ENCODE measurements around the gene FAM53C. TPM values are rescaled to one million over a fixed set of nuclear protein-coding genes. Genes with fewer than 3 reads are reported as not detected.

Gene FAM53C
- total RNA-seq, 1 experiment from 2014 or later, result 36.4 TPM

DNA sequence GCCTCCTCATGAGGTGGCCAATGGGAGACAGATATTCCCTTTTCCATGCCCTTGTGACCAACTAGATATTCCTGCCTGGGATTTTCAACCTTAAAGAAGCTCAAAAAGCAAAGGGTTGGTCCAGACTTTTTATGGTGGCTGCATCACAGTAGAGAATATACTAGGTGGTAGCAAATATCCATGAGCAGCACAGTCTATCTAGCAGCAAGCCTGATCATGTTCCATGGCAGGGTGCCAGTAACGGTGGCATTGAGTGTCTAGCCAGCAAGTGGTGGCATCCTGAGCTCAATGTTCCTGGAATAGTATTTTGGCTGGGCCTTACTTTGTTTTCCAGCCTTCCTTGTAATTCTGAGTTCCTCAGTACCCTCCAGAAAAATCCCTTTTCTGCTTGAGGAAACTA is 32.3 kb upstream of the FAM53C start (continued):
- TF ChIP-seq, protein P1, sequence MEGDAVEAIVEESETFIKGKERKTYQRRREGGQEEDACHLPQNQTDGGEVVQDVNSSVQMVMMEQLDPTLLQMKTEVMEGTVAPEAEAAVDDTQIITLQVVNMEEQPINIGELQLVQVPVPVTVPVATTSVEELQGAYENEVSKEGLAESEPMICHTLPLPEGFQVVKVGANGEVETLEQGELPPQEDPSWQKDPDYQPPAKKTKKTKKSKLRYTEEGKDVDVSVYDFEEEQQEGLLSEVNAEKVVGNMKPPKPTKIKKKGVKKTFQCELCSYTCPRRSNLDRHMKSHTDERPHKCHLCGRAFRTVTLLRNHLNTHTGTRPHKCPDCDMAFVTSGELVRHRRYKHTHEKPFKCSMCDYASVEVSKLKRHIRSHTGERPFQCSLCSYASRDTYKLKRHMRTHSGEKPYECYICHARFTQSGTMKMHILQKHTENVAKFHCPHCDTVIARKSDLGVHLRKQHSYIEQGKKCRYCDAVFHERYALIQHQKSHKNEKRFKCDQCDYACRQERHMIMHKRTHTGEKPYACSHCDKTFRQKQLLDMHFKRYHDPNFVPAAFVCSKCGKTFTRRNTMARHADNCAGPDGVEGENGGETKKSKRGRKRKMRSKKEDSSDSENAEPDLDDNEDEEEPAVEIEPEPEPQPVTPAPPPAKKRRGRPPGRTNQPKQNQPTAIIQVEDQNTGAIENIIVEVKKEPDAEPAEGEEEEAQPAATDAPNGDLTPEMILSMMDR (IDR thresholded peaks at IDR 0.05 in 2 of 3, conservative IDR thresholded peaks at IDR 0.05 in 1 of 3; ENCODE audit: borderline replicate concordance in 1 of 3, insufficient read depth in 1 of 3, low read depth in 2 of 3, low read length in 2 of 3), result no peak
- TF ChIP-seq YY1 (IDR thresholded peaks at IDR 0.05; ENCODE audit: extremely low read depth, insufficient replicate concordance, low read depth, low read length) (no peak), POLR2AphosphoS5 (IDR thresholded peaks at IDR 0.05; ENCODE audit: low read depth, low read length) (no peak), FOSL1 (IDR thresholded peaks at IDR 0.05; ENCODE audit: low read depth) (no peak)

DNA sequence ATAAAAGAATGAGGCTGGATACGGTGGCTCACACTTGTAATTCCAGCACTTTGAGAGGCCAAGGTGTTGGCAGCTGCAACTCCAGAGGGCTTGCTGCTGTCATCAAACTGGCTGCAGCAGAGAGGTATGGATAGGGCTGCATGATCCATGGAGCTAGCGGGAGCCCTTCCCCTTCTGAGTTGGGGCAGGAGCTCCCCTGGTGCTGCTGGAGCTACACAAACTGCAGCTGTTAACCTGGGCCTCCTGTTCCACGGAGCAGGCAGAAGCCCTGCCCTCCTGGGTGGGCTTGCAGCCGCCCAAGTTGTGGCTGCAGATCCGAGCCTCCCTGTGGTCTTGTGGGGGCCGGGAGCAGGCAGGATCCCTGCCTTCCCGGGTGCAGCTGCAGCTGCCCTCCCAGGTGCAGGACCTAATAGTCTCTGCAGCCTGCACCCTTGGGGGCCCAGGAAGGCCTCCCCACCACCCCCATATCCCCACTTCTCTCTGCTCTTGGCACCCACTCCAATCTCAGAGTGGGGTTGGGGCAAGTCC is 22.3 kb upstream of the FAM53C start:
- ChIA-PET RAD21 (ENCODE audit: low non-redundant PET in 1 of 2, low total read pairs in 2 of 2, uncharacterized antibody in 2 of 2, unreplicated experiment in 2 of 2) (no interaction called here), CTCF (no interaction called here), POLR2A (no interaction called here)
- intact Hi-C loops (cut with micrococcal nuclease), result no loop called here
- Histone ChIP-seq H3K9ac (ENCODE audit: low read length) (no peak overlapping the region), H3K27me3 (ENCODE audit: insufficient read depth, low read length) (no peaks in the 10 kb centered on the region), H3K4me3 (replicated peaks in 1 of 2; ENCODE audit: low read depth in 1 of 2, low read length in 2 of 2) (no peak overlapping the region), H2AFZ (ENCODE audit: low read depth, low read length, poor library complexity, severe bottlenecking) (no peak overlapping the region), H3K4me1 (ENCODE audit: control insufficient read depth in 1 of 2, insufficient read depth in 2 of 2, low read length in 2 of 2) (no peaks in the 10 kb centered on the region), H3K4me2 (ENCODE audit: low read length) (no peak overlapping the region), H3K9me3 (ENCODE audit: control insufficient read depth in 1 of 2, insufficient read depth in 1 of 2, low read depth in 1 of 2, low read length in 2 of 2) (no peaks in the 10 kb centered on the region), H4K20me1 (ENCODE audit: insufficient read depth) (no peaks in the 10 kb centered on the region), H3K36me3 (ENCODE audit: control insufficient read depth in 1 of 2, insufficient read depth in 2 of 2, low read length in 2 of 2) (peaks cover 0 to 3% of the 10 kb centered on the region in 2 experiments; a peak in 2 of 4 replicates), H3K27ac (ENCODE audit: low read depth, low read length) (no peak overlapping the region), H3K79me2 (ENCODE audit: insufficient read depth, low read length) (no peaks in the 10 kb centered on the region), H3K9me2 (ENCODE audit: insufficient read depth) (no peaks in the 10 kb centered on the region)
- BruUV-seq (replicated peaks), result no TSS peak
- ATAC-seq (no peak), DNase-seq (ENCODE audit: low read depth, low spot score) (no peak)
- TF ChIP-seq, protein P1 (IDR thresholded peaks at IDR 0.05 in 2 of 3, conservative IDR thresholded peaks at IDR 0.05 in 1 of 3; ENCODE audit: borderline replicate concordance in 1 of 3, insufficient read depth in 1 of 3, low read depth in 2 of 3, low read length in 2 of 3), result no peak
- TF ChIP-seq YY1 (IDR thresholded peaks at IDR 0.05; ENCODE audit: extremely low read depth, insufficient replicate concordance, low read depth, low read length) (no peak), RAD21 (IDR thresholded peaks at IDR 0.05; ENCODE audit: low read depth) (no peak), CEBPB (IDR thresholded peaks at IDR 0.05; ENCODE audit: low read depth) (no peak), EZH2 (IDR thresholded peaks at IDR 0.05) (no peak), TCF7L2 (IDR thresholded peaks at IDR 0.05; ENCODE audit: borderline replicate concordance, extremely low read depth, insufficient read depth, insufficient read length) (no peak), ELF1 (IDR thresholded peaks at IDR 0.05; ENCODE audit: borderline replicate concordance, low read depth) (no peak), CBX3 (IDR thresholded peaks at IDR 0.05; ENCODE audit: low read depth) (no peak), EZH2phosphoT487 (IDR thresholded peaks at IDR 0.05; ENCODE audit: borderline replicate concordance) (no peak), POLR2AphosphoS5 (IDR thresholded peaks at IDR 0.05; ENCODE audit: low read depth, low read length) (no peak), EGR1 (IDR thresholded peaks at IDR 0.05; ENCODE audit: low read depth) (no peak), SIN3A (IDR thresholded peaks at IDR 0.05; ENCODE audit: low read depth) (no peak)
